H1 (cell line): Measurements from ENCODE around the gene DPH1. TPM values are rescaled to one million over a fixed set of nuclear protein-coding genes. Genes with fewer than 3 reads are reported as not detected.

ENCODE experiments used
- CTCF ChIA-PET: fragments of 300-600 bp; sonication (Branson Sonifier 250); formaldehyde crosslinking; loops from one replicate; lab custom pipeline; 2021; ENCODE audit not compliant: partially characterized antibody; lab: Charles Lee
- POLR2A ChIA-PET: fragments of 300-600 bp; sonication (Branson Sonifier 250); formaldehyde crosslinking; loops from one replicate; lab custom pipeline; 2021; ENCODE audit warnings: inconsistent platforms; ENCODE audit not compliant: partially characterized antibody; lab: Charles Lee
- DNase-seq, 2 experiments: peaks; one replicate each; pipeline versions ENCODE4 v3.0.0 to v3.0.0-alpha.2; 2010 to 2022; ENCODE audit warnings: low spot score in 2 of 2, low read depth in 1 of 2, mixed read lengths in 1 of 2
- FAIRE-seq: peaks from 2 replicates; lab custom pipeline; 2011; peaks lifted over from hg19 to GRCh38; lab: Jason Lieb, UNC
- H2AFZ ChIP-seq: 2 replicates; pipeline ENCODE4 v1.8.1; 2012; ENCODE audit warnings: low read length, inconsistent platforms
- H2AK5ac ChIP-seq: 2 replicates; pipeline ENCODE4 v1.6.1; 2013; ENCODE audit warnings: low read depth, low read length
- H2BK120ac ChIP-seq: replicated peaks from 2 replicates; pipeline ENCODE3; 2013; ENCODE audit warnings: low read depth, low read length, inconsistent platforms
- H2BK12ac ChIP-seq: 2 replicates; pipeline ENCODE4 v1.6.1; 2013; ENCODE audit warnings: low read depth, low read length
- H2BK15ac ChIP-seq: 2 replicates; pipeline ENCODE4 v1.6.1; 2013; ENCODE audit warnings: low read length
- H2BK20ac ChIP-seq: 2 replicates; pipeline ENCODE4 v1.6.1; 2013; ENCODE audit warnings: low read length
- H2BK5ac ChIP-seq: 2 replicates; pipeline ENCODE4 v1.6.1; 2013; ENCODE audit warnings: low read depth, low read length
- H3K14ac ChIP-seq: 2 replicates; pipeline ENCODE4 v1.6.1; 2013; ENCODE audit warnings: inconsistent platforms; ENCODE audit not compliant: insufficient read length
- H3K18ac ChIP-seq: 2 replicates; pipeline ENCODE4 v1.6.1; 2013; ENCODE audit warnings: low read length; ENCODE audit errors: extremely low read depth
- H3K23ac ChIP-seq: 2 replicates; pipeline ENCODE4 v1.6.1; 2013; ENCODE audit warnings: inconsistent platforms; ENCODE audit not compliant: insufficient read length
- H3K23me2 ChIP-seq: 2 replicates; pipeline ENCODE4 v1.6.1; 2013; ENCODE audit warnings: low read depth, low read length
- H3K27ac ChIP-seq: 2 replicates; pipeline ENCODE4 v1.6.1; 2011; ENCODE audit warnings: low read depth, low read length, inconsistent platforms
- H3K27me3 ChIP-seq, 4 experiments: replicated peaks in 1 of 4; 1 replicate in 1 of 4; 2 replicates in 3 of 4; pipeline versions ENCODE4 v1.6.1 to v1.8.1; 2011 to 2013; ENCODE audit warnings: low read length in 3 of 4, mild to moderate bottlenecking in 3 of 4, inconsistent platforms in 2 of 4, mixed read lengths in 2 of 4, moderate library complexity in 1 of 4; ENCODE audit not compliant: control insufficient read depth in 3 of 4, insufficient read depth in 3 of 4; ENCODE audit errors: extremely low read depth in 1 of 4
- H3K36me3 ChIP-seq, 4 experiments: 2 replicates each; pipeline versions ENCODE4 v1.6.1 to v1.8.1; 2011 to 2013; ENCODE audit warnings: mild to moderate bottlenecking in 4 of 4, low read length in 3 of 4, moderate library complexity in 2 of 4, control low read depth in 1 of 4, inconsistent platforms in 1 of 4; ENCODE audit not compliant: insufficient read depth in 4 of 4, control insufficient read depth in 2 of 4
- H3K4ac ChIP-seq: replicated peaks from 2 replicates; pipeline ENCODE3; 2013; ENCODE audit warnings: low read length, low read depth, mixed read lengths, inconsistent platforms; ENCODE audit not compliant: insufficient read length
- H3K4me1 ChIP-seq, 4 experiments: replicated peaks in 1 of 4; 1 replicate in 1 of 4; 2 replicates in 3 of 4; pipeline versions ENCODE4 v1.6.1 to v1.8.1; 2011 to 2013; ENCODE audit warnings: low read length in 3 of 4, inconsistent platforms in 2 of 4, mixed read lengths in 1 of 4; ENCODE audit not compliant: insufficient read depth in 4 of 4, control insufficient read depth in 3 of 4
- H3K4me2 ChIP-seq, 2 experiments: 2 replicates each; pipeline versions ENCODE4 v1.6.1 to v1.8.1; 2011 to 2013; ENCODE audit warnings: low read depth in 2 of 2, low read length in 2 of 2, control low read depth in 1 of 2, inconsistent platforms in 1 of 2, mild to moderate bottlenecking in 1 of 2; ENCODE audit not compliant: insufficient read depth in 1 of 2
- H3K4me3 ChIP-seq, 4 experiments: fragments of 200-600, 300-600 bp in 1 of 4; sonication (generic), shearing (Covaris generic), sonication (Bioruptor Twin) in 1 of 4; 2 replicates each; pipeline versions ENCODE4 v1.5.1 to v1.8.1; 2011 to 2016; ENCODE audit warnings: low read length in 4 of 4, low read depth in 3 of 4, control low read depth in 2 of 4, inconsistent platforms in 2 of 4, mild to moderate bottlenecking in 2 of 4, mixed read lengths in 1 of 4, moderate library complexity in 1 of 4; ENCODE audit not compliant: insufficient read depth in 2 of 4; ENCODE audit errors: extremely low read depth in 1 of 4
- H3K56ac ChIP-seq: replicated peaks from 2 replicates; pipeline ENCODE3; 2013; ENCODE audit warnings: low read depth, mild to moderate bottlenecking, mixed read lengths, low read length, inconsistent platforms; ENCODE audit not compliant: insufficient read length
- H3K79me1 ChIP-seq: 2 replicates; pipeline ENCODE4 v1.6.1; 2013; ENCODE audit warnings: low read depth, low read length, control low read depth
- H3K79me2 ChIP-seq, 2 experiments: 2 replicates each; pipeline versions ENCODE4 v1.6.1 to v1.8.1; 2012 to 2013; ENCODE audit warnings: low read length in 2 of 2, mild to moderate bottlenecking in 2 of 2, inconsistent platforms in 1 of 2; ENCODE audit not compliant: insufficient read depth in 2 of 2, control insufficient read depth in 1 of 2
- H3K9ac ChIP-seq, 4 experiments: replicated peaks in 1 of 4; 1 replicate in 1 of 4; 2 replicates in 3 of 4; pipeline versions ENCODE4 v1.6.1 to v1.8.1; 2011 to 2013; ENCODE audit warnings: low read depth in 3 of 4, low read length in 3 of 4, control low read depth in 2 of 4, mild to moderate bottlenecking in 2 of 4, moderate library complexity in 2 of 4, inconsistent platforms in 1 of 4; ENCODE audit errors: extremely low read depth in 1 of 4
- H3K9me3 ChIP-seq, 2 experiments: 2 replicates each; pipeline versions ENCODE4 v1.6.1 to v1.8.1; 2012 to 2013; ENCODE audit warnings: mild to moderate bottlenecking in 2 of 2, moderate library complexity in 2 of 2, control low read depth in 1 of 2, inconsistent platforms in 1 of 2, low read depth in 1 of 2, low read length in 1 of 2, mixed read lengths in 1 of 2; ENCODE audit not compliant: insufficient read depth in 2 of 2
- H4K20me1 ChIP-seq, 2 experiments: replicated peaks in 1 of 2; 2 replicates each; pipeline versions ENCODE3 to v1.8.1; 2011 to 2013; ENCODE audit warnings: inconsistent platforms in 2 of 2, low read length in 2 of 2, mild to moderate bottlenecking in 1 of 2; ENCODE audit not compliant: insufficient read depth in 2 of 2, control insufficient read depth in 1 of 2
- H4K5ac ChIP-seq: 2 replicates; pipeline ENCODE4 v1.6.1; 2013; ENCODE audit warnings: low read length, low read depth, mixed read lengths, inconsistent platforms; ENCODE audit not compliant: insufficient read length
- H4K8ac ChIP-seq: 2 replicates; pipeline ENCODE4 v1.8.0; 2013; ENCODE audit warnings: mild to moderate bottlenecking, moderate library complexity, low read length, inconsistent platforms; ENCODE audit not compliant: insufficient read depth; ENCODE audit errors: extremely low read depth
- H4K91ac ChIP-seq: replicated peaks from 2 replicates; pipeline ENCODE3; 2013; ENCODE audit warnings: low read length, mixed read lengths, inconsistent platforms; ENCODE audit not compliant: insufficient read length
- CTCF ChIP-seq, 3 experiments: IDR thresholded peaks; 1 replicate in 2 of 3; 2 replicates in 1 of 3; pipeline versions ENCODE4 v1.5.1 to v1.6.1; 2011; ENCODE audit warnings: low read length in 3 of 3, mild to moderate bottlenecking in 3 of 3, inconsistent platforms in 2 of 3, low read depth in 1 of 3, moderate library complexity in 1 of 3; ENCODE audit not compliant: insufficient read depth in 1 of 3; ENCODE audit errors: control extremely low read depth in 1 of 3
- EZH2 ChIP-seq: fragments of 200-600 bp; sonication (generic); IDR thresholded peaks from 2 replicates; pipeline ENCODE4 v1.7.1; 2012; ENCODE audit warnings: low read depth, mild to moderate bottlenecking, moderate library complexity, low read length, inconsistent platforms; ENCODE audit not compliant: severe bottlenecking
- RNF2 ChIP-seq: fragments of 200-900, 300-1000 bp; sonication (generic); IDR thresholded peaks from 2 replicates; pipeline ENCODE4 v1.7.1; 2016; ENCODE audit warnings: borderline replicate concordance, low read depth, mild to moderate bottlenecking, antibody characterized with exemption, low read length; ENCODE audit not compliant: poor library complexity, severe bottlenecking; ENCODE audit errors: missing control alignments
- SUZ12 ChIP-seq: fragments of 200-600 bp; sonication (generic); IDR thresholded peaks from 2 replicates; pipeline ENCODE4 v1.6.1; 2012; ENCODE audit warnings: mild to moderate bottlenecking, inconsistent platforms, low read length, moderate library complexity, mixed read lengths
- WGBS, 2 experiments: shearing (Covaris generic) in 1 of 2; methylation state at CpG; one replicate each; pipeline versions ENCODE4 v1.1.6 to v1.1.7; 2013 to 2015; ENCODE audit warnings: low lambda C conversion rate in 2 of 2, mixed read lengths in 2 of 2, inconsistent platforms in 1 of 2, low coverage in 1 of 2, missing lambda C conversion rate in 1 of 2; ENCODE audit not compliant: insufficient replicate concordance in 2 of 2, insufficient coverage in 1 of 2, insufficient read length in 1 of 2; ENCODE audit errors: extremely low coverage in 1 of 2, missing lambda C conversion rate in 1 of 2; 5-methylcytosine and 5-hydroxymethylcytosine counted together
- polyA plus RNA-seq, 7 experiments: library from polyadenylated mRNA; depleted of rRNA in 3 of 7; stranded (reverse) in 5 of 7; unstranded in 2 of 7; fragments of >200 nt in 5 of 7; fragments of 200-250 nt in 2 of 7; gene quantifications; 1 replicate in 5 of 7; 2 replicates in 1 of 7; 4 replicates in 1 of 7; pipeline versions ENCODE4 v1.2.1 to v1.2.3, GENCODE V29; 2011 to 2013; ENCODE audit warnings: missing spikeins in 2 of 7, mixed read lengths in 2 of 7
- total RNA-seq: library from RNA; stranded (reverse); fragmentation: NEBNext Ultra II Directional; extraction: Animal tissue kit (Norgen Biotek cat#: 25700); gene quantifications from 2 replicates; pipeline ENCODE4 v1.2.1, GENCODE V29; 2021
- TF ChIP-seq, protein P1 (sequence below): IDR thresholded peaks from 2 replicates; pipeline ENCODE4 v1.6.1; 2012; ENCODE audit warnings: inconsistent platforms

DPH1 gene
- total and polyA plus RNA-seq, 2 of the 8 experiments (the other 6 are each of a cell fraction or from before 2014, with no cell fraction given) = 24.9 to 30.0 TPM

DNA sequence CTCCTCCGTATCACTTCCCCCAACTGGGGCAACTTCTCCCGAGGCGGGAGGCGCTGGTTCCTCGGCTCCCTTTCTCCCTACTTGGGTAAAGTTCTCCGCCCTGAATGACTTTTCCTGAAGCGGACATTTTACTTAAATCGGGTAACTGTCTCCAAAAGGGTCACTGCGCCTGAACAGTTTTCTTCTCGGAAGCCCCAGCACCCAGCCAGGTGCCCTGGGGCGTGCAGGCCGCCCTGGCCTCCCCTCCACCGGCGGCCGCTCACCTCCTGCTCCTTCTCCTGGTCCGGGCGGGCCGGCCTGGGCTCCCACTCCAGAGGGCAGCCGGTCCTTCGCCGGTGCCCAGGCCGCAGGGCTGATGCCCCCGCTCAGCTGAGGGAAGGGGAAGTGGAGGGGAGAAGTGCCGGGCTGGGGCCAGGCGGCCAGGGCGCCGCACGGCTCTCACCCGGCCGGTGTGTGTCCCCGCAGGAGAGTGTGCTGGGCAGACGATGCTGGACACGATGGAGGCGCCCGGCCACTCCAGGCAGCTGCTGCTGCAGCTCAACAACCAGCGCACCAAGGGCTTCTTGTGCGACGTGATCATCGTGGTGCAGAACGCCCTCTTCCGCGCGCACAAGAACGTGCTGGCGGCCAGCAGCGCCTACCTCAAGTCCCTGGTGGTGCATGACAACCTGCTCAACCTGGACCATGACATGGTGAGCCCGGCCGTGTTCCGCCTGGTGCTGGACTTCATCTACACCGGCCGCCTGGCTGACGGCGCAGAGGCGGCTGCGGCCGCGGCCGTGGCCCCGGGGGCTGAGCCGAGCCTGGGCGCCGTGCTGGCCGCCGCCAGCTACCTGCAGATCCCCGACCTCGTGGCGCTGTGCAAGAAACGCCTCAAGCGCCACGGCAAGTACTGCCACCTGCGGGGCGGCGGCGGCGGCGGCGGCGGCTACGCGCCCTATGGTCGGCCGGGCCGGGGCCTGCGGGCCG, 26.5 kb downstream of the DPH1 start:
- H2AK5ac ChIP-seq = no peak overlapping the region
- peak overlapping the region in 2 of 4 experiments; percentile 2 to 54; a peak in 4 of 8 replicates for H3K4me3 ChIP-seq
- no peak overlapping the region for H2BK5ac ChIP-seq
- no peak for FAIRE-seq
- no peak overlapping the region for H3K27ac ChIP-seq
- CTCF ChIA-PET = interaction anchor here (0.7 to 9.3 kb wide), 19 partner anchors 8 to 190 kb away, joined by 3 to 122 read pairs (median 4); no protein-coding TSS in a partner anchor
- no peaks in the 10 kb centered on the region for H3K79me1 ChIP-seq
- peaks cover 0 to 7% of the 10 kb centered on the region in 2 experiments; a peak in 1 of 4 replicates for H3K9me3 ChIP-seq
- H3K18ac ChIP-seq = peak overlapping the region; percentile 32
- H3K36me3 ChIP-seq = peaks cover 0 to 15% (median 0%) of the 10 kb centered on the region in 4 experiments; a peak in 1 of 8 replicates
- no peak overlapping the region for H2BK15ac ChIP-seq
- H4K8ac ChIP-seq = peak overlapping the region; percentile 76; the same call in 1 of the 2 replicates
- peaks cover 17 to 24% of the 10 kb centered on the region in 2 experiments for H4K20me1 ChIP-seq
- POLR2A ChIA-PET = interaction anchor here (0.5 to 2.6 kb wide), 3 partner anchors 122 to 293 kb away, joined by 3 to 7 read pairs (median 3); partner anchors contain the start of gene TSR1
- no peak overlapping the region for H3K56ac ChIP-seq
- DNase-seq = peak in 1 of 2 experiments; percentile 68
- no peak overlapping the region for H2BK120ac ChIP-seq
- no peak overlapping the region for H2AFZ ChIP-seq
- no peak overlapping the region for H3K9ac ChIP-seq
- H3K14ac ChIP-seq = no peak overlapping the region
- H3K4ac ChIP-seq = no peak overlapping the region
- WGBS, 2 experiments = 15% methylated on average over 66 of the region's 85 CpGs; no CpG with 5 or more reads in 1 of the 2 experiments
- H3K23ac ChIP-seq = no peak overlapping the region
- H2BK12ac ChIP-seq = no peak overlapping the region
- H3K27me3 ChIP-seq = peaks cover 67 to 93% (median 86%) of the 10 kb centered on the region in 4 experiments
- H3K4me1 ChIP-seq = peaks cover 0 to 20% (median 11%) of the 10 kb centered on the region in 4 experiments; a peak in 5 of 7 replicates
- no peak overlapping the region for H2BK20ac ChIP-seq
- no peak overlapping the region for H4K5ac ChIP-seq
- H4K91ac ChIP-seq = no peak overlapping the region
- H3K79me2 ChIP-seq = no peaks in the 10 kb centered on the region
- H3K4me2 ChIP-seq = peak overlapping the region; percentile 52 to 62
- peaks cover 6% of the 10 kb centered on the region; the same call in 1 of the 2 replicates for H3K23me2 ChIP-seq
- TF ChIP-seq SUZ12 (peak; percentile 96), RNF2 (peak; percentile 82), EZH2 (peak; percentile 95), CTCF (IDR thresholded peaks at IDR 0.05; ENCODE audit: control extremely low read depth in 1 of 3, insufficient read depth in 1 of 3, low read depth in 1 of 3, low read length in 3 of 3) (peak in 2 of 3 experiments; percentile 20 to 23; a peak in 2 of 4 replicates)
- TF ChIP-seq, protein P1, sequence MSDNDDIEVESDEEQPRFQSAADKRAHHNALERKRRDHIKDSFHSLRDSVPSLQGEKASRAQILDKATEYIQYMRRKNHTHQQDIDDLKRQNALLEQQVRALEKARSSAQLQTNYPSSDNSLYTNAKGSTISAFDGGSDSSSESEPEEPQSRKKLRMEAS = peak; percentile 49; the same call in 1 of the 2 replicates
